Astrocyte of the spinal cord (primary cell): Measurements from ENCODE around the gene PGM1.

Experiments used
- DNase-seq: peaks from one replicate; pipeline ENCODE4 v3.0.0; 2011; ENCODE audit warnings: low read depth, low spot score
- H3K4me3 ChIP-seq: 2 replicates; pipeline ENCODE4 v1.5.1; 2011; ENCODE audit warnings: low read depth, mild to moderate bottlenecking, low read length, moderate library complexity
- CTCF ChIP-seq: IDR thresholded peaks from 2 replicates; pipeline ENCODE4 v1.5.1; 2012; ENCODE audit warnings: low read depth, mild to moderate bottlenecking, low read length, inconsistent platforms
- in situ Hi-C: cut with HindIII; loops from 2 replicates; pipeline ENCODE4 v1.10.0; 2017; ENCODE audit warnings: low sequenced_read_pairs

The PGM1 gene

DNA sequence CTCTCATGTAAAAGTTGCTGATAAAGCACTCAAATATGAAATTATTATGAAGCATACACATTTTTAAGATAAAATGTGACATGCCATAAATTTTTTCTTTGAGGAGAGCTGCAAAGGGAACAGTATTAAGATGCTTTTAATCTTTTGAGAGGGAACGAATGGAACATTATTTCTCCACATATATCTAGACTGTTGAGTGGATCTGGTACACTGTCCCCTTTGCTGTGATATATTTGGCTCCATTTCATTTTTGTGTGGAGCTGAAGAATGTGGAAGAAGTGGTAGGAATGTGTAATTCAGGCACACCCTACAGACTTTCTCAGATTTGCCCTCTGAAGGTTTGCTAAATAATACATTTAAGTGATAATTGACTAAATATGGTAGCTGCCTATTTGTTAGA is 31.7 kb downstream of the PGM1 start:
- no peak overlapping the region for H3K4me3 ChIP-seq
- peak; percentile 14 for DNase-seq
- peak; percentile 22 for TF ChIP-seq CTCF
- in situ Hi-C loops = no loop called here

DNA sequence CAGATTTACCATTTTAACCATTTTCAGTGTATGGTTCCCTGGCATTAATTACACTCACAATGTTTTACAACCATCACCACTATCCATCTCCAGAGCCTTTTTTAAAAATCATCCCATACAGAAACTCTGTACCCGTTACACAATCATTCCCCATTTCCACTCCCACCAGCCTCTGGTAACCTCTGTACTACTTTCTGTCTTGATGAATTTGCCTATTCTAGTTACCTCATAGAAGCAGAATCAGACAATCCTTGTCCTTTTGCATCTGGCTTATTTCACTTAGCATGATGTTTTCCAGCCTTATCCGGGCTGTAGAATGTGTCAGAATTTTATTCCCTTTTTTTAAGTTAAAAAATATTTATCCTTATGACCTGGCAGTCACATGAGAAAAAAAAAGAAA is 33.0 kb downstream of the PGM1 start:
- DNase-seq = no peak
- no peak overlapping the region for H3K4me3 ChIP-seq
- no peak for TF ChIP-seq CTCF
- in situ Hi-C loops = no loop called here

GRCh38 chr1:63628607-63629006 is 35.4 kb downstream of the PGM1 start:
- TF ChIP-seq CTCF = no peak
- in situ Hi-C loops = no loop called here
- no peak overlapping the region for H3K4me3 ChIP-seq
- DNase-seq = no peak

GRCh38 chr1:63630238-63630637 is 37.0 kb downstream of the PGM1 start:
- no peak overlapping the region for H3K4me3 ChIP-seq
- no peak for TF ChIP-seq CTCF
- in situ Hi-C loops = no loop called here
- no peak for DNase-seq

- no peak for DNase-seq
- in situ Hi-C loops = no loop called here
- H3K4me3 ChIP-seq = no peak overlapping the region
- TF ChIP-seq CTCF = no peak
These were observed 37.5 kb downstream of the PGM1 start for GRCh38 chr1:63630666-63631065.

- DNase-seq = no peak
These were observed 38.9 kb downstream of the PGM1 start for GRCh38 chr1:63632110-63632509.

More at GRCh38 chr1:63632110-63632509, 38.9 kb downstream of the PGM1 start:
- no peak overlapping the region for H3K4me3 ChIP-seq
- in situ Hi-C loops = no loop called here
- no peak for TF ChIP-seq CTCF
